Cardiac septum (tissue), 1 donor: ENCODE data around the gene TNFRSF8. TPM values are rescaled to one million over a fixed set of nuclear protein-coding genes. Genes with fewer than 3 reads are reported as not detected.

Experiments used
- DNase-seq: peaks from one replicate; pipeline ENCODE4 v3.0.0-alpha.2; 2020; ENCODE audit warnings: low spot score
- intact Hi-C: fragments of 100-400 bp; cut with DNase I; formaldehyde crosslinking; loops from one replicate; pipeline ENCODE4 v1.14.0; 2022
- total RNA-seq: library from RNA; stranded (reverse); fragmentation: NEBNext Ultra II Directional; extraction: Animal tissue kit (Norgen Biotek cat#: 25700); gene quantifications from one replicate; pipeline ENCODE4 v1.2.1, GENCODE V29; 2021
- donor health status: DM: no; HTN: no; CAD: no.

Gene TNFRSF8
- total RNA-seq, 1 donor from 2014 or later: 1.4 TPM

DNA sequence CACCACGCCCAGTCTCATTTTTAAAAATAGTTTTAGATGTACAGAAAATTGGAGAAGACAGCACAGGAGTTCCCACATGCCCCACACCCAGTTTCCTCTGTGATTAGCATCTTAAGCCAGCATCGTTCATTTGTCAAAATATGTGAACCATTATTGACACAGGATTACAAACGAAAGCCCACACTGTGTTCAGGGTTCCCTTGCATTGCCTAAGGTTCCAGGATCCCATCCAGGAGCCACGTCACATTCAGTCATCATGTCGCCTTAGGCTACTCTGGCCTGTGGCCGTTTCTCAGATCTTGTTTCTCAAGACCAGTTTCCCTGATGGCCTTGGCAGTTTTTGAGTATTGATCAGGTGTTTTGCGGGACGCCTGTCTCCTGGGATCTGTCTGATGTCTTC lies 69.0 kb downstream of the TNFRSF8 start:
- no peak for DNase-seq

DNA sequence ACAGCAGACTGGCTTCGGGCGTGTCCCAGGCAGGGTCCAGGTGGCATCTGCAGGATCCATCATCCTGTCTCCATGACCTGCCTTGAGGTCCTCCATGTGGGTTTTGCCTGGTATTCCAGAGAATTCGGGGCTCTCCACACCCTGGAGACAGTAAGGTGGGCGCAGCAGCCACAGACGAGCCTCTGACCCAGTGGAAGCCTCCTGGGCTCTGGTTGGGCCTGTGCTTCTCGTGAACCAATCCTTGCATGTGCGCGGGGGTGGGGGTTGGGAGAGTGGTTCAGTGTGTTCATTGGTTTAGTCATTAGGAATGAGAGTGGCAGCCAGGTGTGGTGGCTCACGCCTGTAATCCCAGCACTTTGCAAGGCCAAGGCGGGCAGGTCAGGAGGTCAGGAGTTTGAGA lies 71.6 kb downstream of the TNFRSF8 start:
- intact Hi-C loops: no loop called here
- no peak for DNase-seq

More for the DNA sequence above, 69.0 kb downstream of the TNFRSF8 start:
- intact Hi-C loops: no loop called here

DNA sequence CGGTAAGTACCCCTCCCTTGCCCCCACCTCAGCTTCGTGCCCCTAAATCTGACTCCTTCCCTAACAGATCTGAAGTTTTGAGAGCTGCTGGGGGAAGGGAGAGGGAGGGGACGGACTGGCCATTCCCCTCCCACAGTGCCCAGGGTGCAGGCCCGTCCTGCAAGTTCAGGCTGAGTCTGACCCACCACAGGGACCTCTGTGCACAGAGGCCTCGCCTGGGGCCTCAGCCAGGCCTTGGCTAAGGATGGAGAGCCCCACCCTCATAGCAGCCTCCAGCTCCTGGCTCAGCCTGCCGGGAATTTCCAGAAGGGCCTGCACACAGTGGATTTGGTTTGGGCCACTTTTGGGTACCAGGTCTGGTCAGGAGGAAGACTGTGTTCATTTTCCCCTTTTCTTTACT lies 72.5 kb downstream of the TNFRSF8 start:
- no peak for DNase-seq
- intact Hi-C loops: no loop called here

GRCh38 chr1:12136916-12137610 lies 74.0 kb downstream of the TNFRSF8 start:
- intact Hi-C loops: no loop called here
- DNase-seq: no peak

DNA sequence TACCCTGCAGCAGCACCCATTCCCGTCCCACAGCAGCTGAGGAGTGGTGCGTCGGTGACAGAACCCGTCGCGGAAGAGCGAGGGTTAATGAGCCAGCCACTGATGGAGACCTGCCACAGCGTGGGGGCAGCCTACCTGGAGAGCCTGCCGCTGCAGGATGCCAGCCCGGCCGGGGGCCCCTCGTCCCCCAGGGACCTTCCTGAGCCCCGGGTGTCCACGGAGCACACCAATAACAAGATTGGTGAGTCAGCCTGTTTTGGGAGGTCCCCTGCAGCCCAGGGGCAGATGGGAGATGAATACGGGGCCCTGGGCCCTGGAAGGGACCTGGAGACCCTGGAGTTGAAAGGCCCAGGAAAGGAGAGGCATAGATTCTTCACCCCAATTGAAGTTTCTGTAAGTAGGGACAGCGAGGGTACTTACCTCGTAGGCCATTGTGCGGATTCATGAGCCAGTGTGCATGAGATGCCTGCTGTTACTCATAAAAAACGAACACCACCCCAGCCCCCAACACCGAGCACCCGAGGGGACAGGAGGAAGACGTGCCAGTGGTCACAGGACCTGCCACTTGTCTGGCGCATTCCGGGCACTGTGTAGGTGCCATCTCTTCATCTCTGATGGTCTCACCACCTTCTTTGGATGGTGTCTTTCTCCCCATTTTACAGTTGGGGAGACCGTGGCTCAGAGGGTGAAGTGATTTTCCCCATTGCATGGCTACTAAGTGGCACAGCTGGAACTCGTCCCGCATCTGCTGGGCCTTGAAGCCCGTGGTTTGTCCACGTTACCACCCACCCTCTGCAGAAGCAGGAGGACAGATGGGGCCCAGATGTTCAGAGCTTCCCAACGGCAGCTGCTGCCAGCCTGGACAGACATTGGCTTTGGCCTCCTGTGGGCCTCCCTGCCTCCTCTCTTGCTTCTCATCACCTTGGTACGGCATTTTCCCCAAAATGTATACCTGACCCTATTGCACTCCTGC lies 75.4 kb downstream of the TNFRSF8 start:
- DNase-seq: no peak
- intact Hi-C loops: no loop called here

GRCh38 chr1:12140016-12140415 lies 76.9 kb downstream of the TNFRSF8 start:
- no peak for DNase-seq
- intact Hi-C loops: no loop called here

DNA sequence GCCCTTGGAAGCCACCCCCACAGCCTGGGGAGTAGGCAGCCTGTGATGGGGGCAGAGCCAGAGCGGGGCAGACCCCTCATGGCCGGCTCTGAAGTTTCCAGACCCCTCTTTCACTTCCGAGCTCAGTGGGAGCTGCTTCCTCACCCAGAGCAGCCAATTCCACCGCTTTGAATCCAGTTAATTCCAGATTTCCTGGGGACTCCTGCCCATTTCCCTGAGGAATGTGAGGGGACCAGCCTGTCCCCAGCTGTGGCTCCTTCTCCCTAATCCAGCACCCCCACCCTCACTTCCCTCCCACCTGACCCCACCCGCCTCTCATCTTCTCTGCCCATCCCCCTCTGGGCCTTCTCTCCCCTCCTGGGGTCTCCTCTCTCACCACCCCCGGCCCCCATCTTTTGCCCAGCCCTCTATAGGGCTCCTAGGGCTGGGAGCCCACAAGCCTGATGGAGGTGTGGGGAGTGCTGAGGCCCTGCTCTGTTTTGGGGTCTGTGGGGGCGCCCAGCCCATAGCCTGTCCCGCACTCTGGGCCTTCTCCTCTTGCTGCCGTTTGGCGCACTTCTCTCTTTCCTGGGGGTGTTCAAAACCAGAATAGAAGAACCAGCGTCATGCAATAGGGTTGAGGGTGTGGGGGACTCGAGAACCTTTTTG lies 77.5 kb downstream of the TNFRSF8 start:
- DNase-seq: no peak
- intact Hi-C loops: no loop called here

GRCh38 chr1:12141163-12141850 lies 78.2 kb downstream of the TNFRSF8 start:
- intact Hi-C loops: no loop called here
- no peak for DNase-seq

DNA sequence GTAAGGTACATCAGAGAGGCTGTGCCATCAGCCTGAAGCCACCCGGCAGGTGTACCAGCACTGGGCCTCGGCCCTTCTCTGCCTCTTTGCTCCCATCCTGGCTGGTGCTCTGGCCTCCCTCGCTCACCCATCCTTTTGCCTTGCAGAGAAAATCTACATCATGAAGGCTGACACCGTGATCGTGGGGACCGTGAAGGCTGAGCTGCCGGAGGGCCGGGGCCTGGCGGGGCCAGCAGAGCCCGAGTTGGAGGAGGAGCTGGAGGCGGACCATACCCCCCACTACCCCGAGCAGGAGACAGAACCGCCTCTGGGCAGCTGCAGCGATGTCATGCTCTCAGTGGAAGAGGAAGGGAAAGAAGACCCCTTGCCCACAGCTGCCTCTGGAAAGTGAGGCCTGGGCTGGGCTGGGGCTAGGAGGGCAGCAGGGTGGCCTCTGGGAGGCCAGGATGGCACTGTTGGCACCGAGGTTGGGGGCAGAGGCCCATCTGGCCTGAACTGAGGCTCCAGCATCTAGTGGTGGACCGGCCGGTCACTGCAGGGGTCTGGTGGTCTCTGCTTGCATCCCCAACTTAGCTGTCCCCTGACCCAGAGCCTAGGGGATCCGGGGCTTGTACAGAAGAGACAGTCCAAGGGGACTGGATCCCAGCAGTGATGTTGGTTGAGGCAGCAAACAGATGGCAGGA lies 79.2 kb downstream of the TNFRSF8 start:
- intact Hi-C loops: no loop called here
- DNase-seq: no peak

DNA sequence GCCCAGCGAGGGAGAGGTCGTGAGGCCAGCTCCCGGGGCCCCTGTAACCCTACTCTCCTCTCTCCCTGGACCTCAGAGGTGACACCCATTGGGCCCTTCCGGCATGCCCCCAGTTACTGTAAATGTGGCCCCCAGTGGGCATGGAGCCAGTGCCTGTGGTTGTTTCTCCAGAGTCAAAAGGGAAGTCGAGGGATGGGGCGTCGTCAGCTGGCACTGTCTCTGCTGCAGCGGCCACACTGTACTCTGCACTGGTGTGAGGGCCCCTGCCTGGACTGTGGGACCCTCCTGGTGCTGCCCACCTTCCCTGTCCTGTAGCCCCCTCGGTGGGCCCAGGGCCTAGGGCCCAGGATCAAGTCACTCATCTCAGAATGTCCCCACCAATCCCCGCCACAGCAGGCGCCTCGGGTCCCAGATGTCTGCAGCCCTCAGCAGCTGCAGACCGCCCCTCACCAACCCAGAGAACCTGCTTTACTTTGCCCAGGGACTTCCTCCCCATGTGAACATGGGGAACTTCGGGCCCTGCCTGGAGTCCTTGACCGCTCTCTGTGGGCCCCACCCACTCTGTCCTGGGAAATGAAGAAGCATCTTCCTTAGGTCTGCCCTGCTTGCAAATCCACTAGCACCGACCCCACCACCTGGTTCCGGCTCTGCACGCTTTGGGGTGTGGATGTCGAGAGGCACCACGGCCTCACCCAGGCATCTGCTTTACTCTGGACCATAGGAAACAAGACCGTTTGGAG lies 80.0 kb downstream of the TNFRSF8 start:
- peak; percentile 91 for DNase-seq
- intact Hi-C loops: no loop called here

DNA sequence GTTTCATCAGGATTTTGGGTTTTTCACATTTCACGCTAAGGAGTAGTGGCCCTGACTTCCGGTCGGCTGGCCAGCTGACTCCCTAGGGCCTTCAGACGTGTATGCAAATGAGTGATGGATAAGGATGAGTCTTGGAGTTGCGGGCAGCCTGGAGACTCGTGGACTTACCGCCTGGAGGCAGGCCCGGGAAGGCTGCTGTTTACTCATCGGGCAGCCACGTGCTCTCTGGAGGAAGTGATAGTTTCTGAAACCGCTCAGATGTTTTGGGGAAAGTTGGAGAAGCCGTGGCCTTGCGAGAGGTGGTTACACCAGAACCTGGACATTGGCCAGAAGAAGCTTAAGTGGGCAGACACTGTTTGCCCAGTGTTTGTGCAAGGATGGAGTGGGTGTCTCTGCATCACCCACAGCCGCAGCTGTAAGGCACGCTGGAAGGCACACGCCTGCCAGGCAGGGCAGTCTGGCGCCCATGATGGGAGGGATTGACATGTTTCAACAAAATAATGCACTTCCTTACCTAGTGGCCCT lies 80.6 kb downstream of the TNFRSF8 start:
- peak; percentile 93 for DNase-seq
- intact Hi-C loops: no loop called here

- intact Hi-C loops: no loop called here
- DNase-seq: no peak
These were observed 81.1 kb downstream of the TNFRSF8 start for GRCh38 chr1:12144236-12144635.

DNA sequence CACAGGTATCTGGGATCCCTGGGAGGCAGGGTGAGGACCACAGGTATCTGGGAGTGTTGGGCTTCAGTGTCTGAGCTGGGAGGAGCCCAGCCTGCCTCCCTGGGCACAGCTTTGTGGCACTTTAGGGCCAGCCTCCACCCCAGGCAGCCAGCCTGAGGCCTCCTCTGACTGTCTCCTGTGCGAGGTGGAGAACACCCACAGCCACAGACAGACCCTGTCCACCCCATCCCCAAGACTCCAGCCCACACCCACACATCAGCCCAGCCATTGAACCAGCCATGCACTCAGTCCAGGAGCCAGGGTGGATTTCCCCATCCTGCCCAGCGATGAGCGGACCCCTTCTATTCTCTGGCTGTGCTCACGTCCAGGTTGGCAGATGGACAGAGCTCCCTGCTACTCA lies 81.9 kb downstream of the TNFRSF8 start:
- intact Hi-C loops: no loop called here
- no peak for DNase-seq

DNA sequence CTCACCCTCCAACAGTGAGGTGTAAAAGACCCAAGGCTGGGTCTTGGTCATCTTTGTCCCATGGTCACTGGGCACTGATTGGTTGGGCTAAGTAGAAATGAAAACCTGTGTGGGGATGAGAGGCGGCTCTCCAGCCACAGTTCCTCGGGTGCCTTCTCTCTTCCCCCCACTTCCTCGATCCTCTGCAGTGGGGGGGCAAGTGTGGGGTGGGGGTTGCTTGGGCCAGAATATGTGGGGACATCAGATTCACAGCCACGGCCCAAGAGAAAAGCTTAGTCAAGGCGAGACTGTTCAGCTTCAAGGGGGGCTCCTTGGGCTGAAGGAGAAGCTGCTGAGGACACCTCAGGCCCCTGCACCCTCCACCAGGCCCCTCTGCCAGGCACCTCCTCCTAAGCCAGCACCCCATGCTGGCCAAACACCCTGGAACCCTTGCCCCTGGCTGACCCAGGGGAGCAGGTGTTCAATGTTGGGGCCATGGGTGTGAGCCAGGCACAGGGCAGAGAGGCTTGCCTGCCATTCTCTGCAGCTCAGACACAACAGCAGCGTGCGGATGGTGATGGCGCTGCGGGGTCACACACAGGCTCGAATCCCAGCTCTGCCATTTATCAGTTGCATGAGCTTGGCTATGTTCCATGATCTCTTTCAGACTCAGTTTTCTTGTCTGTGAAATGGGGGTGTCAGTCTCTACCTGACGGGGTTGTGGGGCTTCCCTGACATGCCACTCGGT lies 82.7 kb downstream of the TNFRSF8 start:
- intact Hi-C loops: no loop called here
- no peak for DNase-seq

DNA sequence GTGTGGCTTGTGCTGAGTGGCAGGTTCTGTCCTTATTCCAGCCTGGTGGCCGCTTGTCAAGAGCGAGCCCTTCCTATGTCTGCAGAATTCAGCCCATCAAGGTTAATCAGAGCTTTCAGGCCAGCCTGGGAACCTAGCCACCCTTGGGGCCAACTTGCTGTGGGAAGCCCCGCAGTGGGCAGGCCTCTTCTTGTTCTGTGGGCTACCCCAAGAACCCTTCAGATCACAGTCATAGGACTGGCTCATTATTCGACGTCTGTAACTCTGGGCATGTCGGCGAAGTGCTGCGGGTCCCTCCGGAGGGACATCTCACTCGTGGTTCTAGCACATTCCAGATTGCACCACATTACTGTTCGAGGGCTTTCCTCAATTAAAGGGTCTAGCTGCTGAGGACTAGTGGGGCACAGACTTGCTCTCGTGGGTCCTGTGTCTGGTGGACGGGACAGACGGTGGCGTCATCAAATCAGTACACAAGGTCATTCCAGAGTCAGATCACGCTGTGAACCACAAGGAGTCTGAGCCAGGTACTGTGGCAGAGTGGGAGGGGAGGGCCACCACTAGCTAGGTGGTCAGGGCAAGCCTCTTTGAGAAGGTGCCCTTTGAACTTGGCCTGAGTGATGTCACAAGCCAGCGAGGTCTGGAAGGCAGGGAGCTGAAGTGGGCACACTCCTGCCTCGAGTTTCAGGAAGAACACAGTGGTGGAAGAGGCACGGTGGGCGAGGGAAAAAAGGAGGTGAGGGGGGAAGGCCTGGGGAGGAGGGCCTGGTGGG lies 83.4 kb downstream of the TNFRSF8 start:
- intact Hi-C loops: no loop called here
- DNase-seq: no peak

DNA sequence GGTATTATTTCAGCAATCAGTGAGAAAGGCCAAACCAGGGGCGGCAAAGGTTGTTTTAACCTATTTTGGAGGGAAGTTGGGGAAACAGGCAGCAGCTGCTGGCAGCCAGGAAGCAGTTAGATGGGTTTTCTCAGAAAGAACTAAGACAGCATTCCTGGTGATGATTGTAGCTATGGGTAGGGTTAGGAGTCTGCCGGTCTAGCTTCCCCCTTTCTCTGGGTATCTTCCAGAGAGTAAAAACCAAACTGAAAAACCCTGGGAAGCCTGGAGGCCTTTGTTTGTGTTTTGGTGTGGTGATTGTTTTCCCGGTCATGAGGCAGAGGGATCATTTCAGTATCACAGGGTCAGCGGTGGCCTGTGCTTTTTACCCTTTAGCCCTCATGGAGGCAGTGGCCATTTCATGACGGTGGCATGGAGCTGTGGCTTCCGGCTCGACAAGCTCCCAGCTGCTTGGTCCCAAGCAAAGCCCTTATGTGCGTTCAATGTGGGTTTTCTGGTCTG lies 84.1 kb downstream of the TNFRSF8 start:
- no peak for DNase-seq
- intact Hi-C loops: no loop called here
